K562 (cell line): ENCODE data around the gene CCDC116. TPM values are rescaled to one million over a fixed set of nuclear protein-coding genes. Genes with fewer than 3 reads are reported as not detected.
"Not testable (repeated sequence)": the region's sequence is repeated elsewhere in the genome, so short reads cannot be mapped to it uniquely, and the experiment has no call there.

Experiments
- ATAC-seq: fragments of 200-7000 bp; cut with Tn5 transposase; 3 replicates; pipeline ENCODE4 v1.9.1; 2020; ENCODE audit warnings: moderate library complexity
- BruUV-seq: library from RNA; stranded (reverse); fragments of 400-500 nt; replicated peaks from 2 replicates; lab custom pipeline; 2021; lab: Mats Ljungman, UMichigan
- CTCF ChIA-PET: fragments of 300-600 bp; formaldehyde crosslinking; extraction: SDS; loops from one replicate; lab custom pipeline; 2021; ENCODE audit warnings: low intra/inter-chr PET ratio; lab: Yijun Ruan, JAX
- POLR2A ChIA-PET: fragments of 300-600, 350-650 bp; sonication (Branson Sonifier 250); formaldehyde crosslinking; extraction: SDS; loops from one replicate; lab custom pipeline; 2021; ENCODE audit warnings: antibody characterized with exemption, inconsistent platforms; lab: Yijun Ruan, JAX
- DNase-seq, 4 experiments: peaks; one replicate each; pipeline versions ENCODE4 v3.0.0 to v3.0.0-alpha.2; 2011 to 2018; ENCODE audit warnings: low spot score in 3 of 4, mixed read lengths in 3 of 4; ENCODE audit errors: extremely low read depth in 1 of 4
- FAIRE-seq: peaks from 2 replicates; lab custom pipeline; 2011; peaks lifted over from hg19 to GRCh38; lab: Jason Lieb, UNC
- H2AFZ ChIP-seq: 2 replicates; pipeline ENCODE4 v1.6.0; 2011; ENCODE audit warnings: low read depth, low read length, control low read depth, inconsistent platforms
- H3K27ac ChIP-seq: fragments of 200-600 bp; 3 replicates; pipeline ENCODE4 v1.8.0; 2011; ENCODE audit warnings: low read depth, mild to moderate bottlenecking, control low read depth, inconsistent platforms, low read length, moderate library complexity, mixed read lengths; ENCODE audit errors: extremely low read depth
- H3K27me3 ChIP-seq, 2 experiments: fragments of 300-600 bp in 1 of 2; 2 replicates in 1 of 2; 3 replicates in 1 of 2; pipeline versions ENCODE4 v1.6.0 to v1.8.0; 2011; ENCODE audit warnings: inconsistent platforms in 2 of 2, low read length in 2 of 2, mild to moderate bottlenecking in 1 of 2, mixed read lengths in 1 of 2, moderate library complexity in 1 of 2; ENCODE audit not compliant: control insufficient read depth in 2 of 2, insufficient read depth in 2 of 2
- H3K36me3 ChIP-seq: fragments of 300-600 bp; 3 replicates; pipeline ENCODE4 v1.8.0; 2011; ENCODE audit warnings: mild to moderate bottlenecking, low read length, inconsistent platforms; ENCODE audit not compliant: control insufficient read depth, insufficient read depth
- H3K4me1 ChIP-seq, 2 experiments: fragments of 200-600 bp in 1 of 2; replicated peaks in 1 of 2; 2 replicates in 1 of 2; 3 replicates in 1 of 2; pipeline versions ENCODE4 v1.5.1 to v1.8.0; 2011; ENCODE audit warnings: inconsistent platforms in 2 of 2, low read length in 2 of 2, mild to moderate bottlenecking in 1 of 2, mixed read lengths in 1 of 2, moderate library complexity in 1 of 2; ENCODE audit not compliant: control insufficient read depth in 2 of 2, insufficient read depth in 2 of 2
- H3K4me2 ChIP-seq: 2 replicates; pipeline ENCODE4 v1.6.1; 2011; ENCODE audit warnings: low read length, control low read depth, inconsistent platforms, mixed read lengths; ENCODE audit not compliant: insufficient read depth
- H3K4me3 ChIP-seq: fragments of 200-600 bp; sonication (generic), shearing (Covaris generic); 2 replicates; pipeline ENCODE4 v1.5.1; 2016; ENCODE audit warnings: control low read depth, inconsistent platforms
- H3K79me2 ChIP-seq: fragments of 200-600 bp; 3 replicates; pipeline ENCODE4 v1.8.0; 2011; ENCODE audit warnings: low read length, inconsistent platforms; ENCODE audit not compliant: control insufficient read depth, insufficient read depth
- H3K9ac ChIP-seq, 2 experiments: 2 replicates each; pipeline versions ENCODE4 v1.6.0 to v1.6.1; 2011; ENCODE audit warnings: low read depth in 2 of 2, low read length in 2 of 2, control low read depth in 1 of 2, inconsistent platforms in 1 of 2, mild to moderate bottlenecking in 1 of 2, mixed read lengths in 1 of 2; ENCODE audit not compliant: insufficient read depth in 1 of 2
- H3K9me1 ChIP-seq: one replicate; pipeline ENCODE4 v1.6.0; 2011; ENCODE audit warnings: inconsistent platforms, mild to moderate bottlenecking, low read length, moderate library complexity; ENCODE audit not compliant: control insufficient read depth, insufficient read depth
- H3K9me3 ChIP-seq: replicated peaks from 2 replicates; pipeline ENCODE4 v1.5.1; 2011; ENCODE audit warnings: low read depth, low read length, inconsistent platforms; ENCODE audit not compliant: control insufficient read depth, insufficient read depth
- H4K20me1 ChIP-seq: replicated peaks from 2 replicates; pipeline ENCODE4 v1.6.1; 2011; ENCODE audit warnings: low read length, inconsistent platforms, mixed read lengths; ENCODE audit not compliant: control insufficient read depth, insufficient read depth
- ELF4 ChIP-seq: fragments of 450-650 bp; formaldehyde crosslinking; IDR thresholded peaks from 2 replicates; pipeline ENCODE4 v1.4.0; 2022; ENCODE audit warnings: missing genetic modification characterization
- GTF2E2 ChIP-seq: fragments of 200-800 bp; sonication (Bioruptor generic); IDR thresholded peaks from 2 replicates; pipeline ENCODE4 v1.6.1; 2016; ENCODE audit warnings: missing genetic modification characterization, missing compliant biosample characterization
- HBP1 ChIP-seq: fragments of 450-650 bp; formaldehyde crosslinking; IDR thresholded peaks from 2 replicates; pipeline ENCODE4 v1.4.0; 2022; ENCODE audit warnings: missing genetic modification characterization
- MAFF ChIP-seq: IDR thresholded peaks from 2 replicates; pipeline ENCODE4 v1.6.1; 2012; ENCODE audit warnings: low read length, improper control_type of control experiment
- MAFK ChIP-seq: IDR thresholded peaks from 2 replicates; pipeline ENCODE4 v1.6.1; 2011; ENCODE audit warnings: low read length, improper control_type of control experiment
- NR4A1 ChIP-seq, 2 experiments: fragments of 250-450 bp in 1 of 2; fragments of 450-650 bp in 1 of 2; sonication (Bioruptor Pico) in 1 of 2; IDR thresholded peaks; 2 replicates each; pipeline versions ENCODE4 v1.4.0 to v1.6.1; 2016 to 2020; ENCODE audit warnings: mild to moderate bottlenecking in 2 of 2, missing compliant biosample characterization in 1 of 2, missing genetic modification characterization in 1 of 2, moderate library complexity in 1 of 2
- RBM25 ChIP-seq: fragments of 200-400 bp; formaldehyde crosslinking; IDR thresholded peaks from 2 replicates; pipeline ENCODE4 v1.6.1; 2018; ENCODE audit warnings: low read length, low read depth, moderate library complexity; ENCODE audit not compliant: severe bottlenecking
- THRB ChIP-seq: fragments of 450-650 bp; formaldehyde crosslinking; conservative IDR thresholded peaks from 2 replicates; pipeline ENCODE4 v1.4.0; 2022; ENCODE audit warnings: mild to moderate bottlenecking, missing genetic modification characterization
- TOE1 ChIP-seq, 2 experiments: fragments of 450-650 bp in 1 of 2; sonication (generic) in 1 of 2; formaldehyde crosslinking in 1 of 2; IDR thresholded peaks; 2 replicates each; pipeline versions ENCODE4 v1.7.1 to v1.8.0; 2016 to 2022; ENCODE audit warnings: borderline replicate concordance in 2 of 2, mild to moderate bottlenecking in 2 of 2, antibody characterized with exemption in 1 of 2, inconsistent platforms in 1 of 2, low read depth in 1 of 2, missing genetic modification reagents in 1 of 2, moderate library complexity in 1 of 2
- ZBTB26 ChIP-seq: fragments of 450-650 bp; formaldehyde crosslinking; IDR thresholded peaks from 2 replicates; pipeline ENCODE4 v1.4.0; 2022; ENCODE audit warnings: missing genetic modification characterization
- ZNF184 ChIP-seq: sonication (generic); formaldehyde crosslinking; IDR thresholded peaks from 2 replicates; pipeline ENCODE4 v1.5.0; 2020; ENCODE audit warnings: missing genetic modification reagents
- WGBS: fragments of 100-300 bp; shearing (Covaris generic); methylation state at CpG from one replicate; pipeline ENCODE4 v1.1.6; 2016; ENCODE audit warnings: low coverage, mixed read lengths; ENCODE audit not compliant: insufficient coverage; ENCODE audit errors: missing lambda C conversion rate; 5-methylcytosine and 5-hydroxymethylcytosine counted together
- in situ Hi-C: fragments of 300-500 bp; cut with MboI; formaldehyde crosslinking; loops from 4 replicates; pipeline ENCODE4 v1.15.0; 2018; ENCODE audit warnings: inconsistent platforms, mixed read lengths
- intact Hi-C: fragments of 100-400 bp; cut with micrococcal nuclease; formaldehyde crosslinking; loops from 2 replicates; pipeline ENCODE4 v1.14.2; 2022
- polyA plus RNA-seq, 8 experiments: library from polyadenylated mRNA; depleted of rRNA in 4 of 8; stranded (reverse) in 5 of 8; unstranded in 3 of 8; fragments of >200 nt; fragmentation: Nextera tagmentation in 2 of 8; fragmentation: Illumina TruSeq in 1 of 8; extraction: Ambion mirVana in 2 of 8; extraction: Trizol in 1 of 8; gene quantifications; 2 replicates each; pipeline versions ENCODE4 v1.2.1 to v1.2.3, GENCODE V29; 2011 to 2014; ENCODE audit warnings: inconsistent platforms in 1 of 8, missing spikeins in 1 of 8
- total RNA-seq, 7 experiments: library from RNA; depleted of rRNA in 6 of 7; stranded (reverse); fragments of >200 nt in 6 of 7; fragmentation: Illumina TruSeq in 2 of 7; extraction: Trizol in 2 of 7; gene quantifications; 2 replicates each; pipeline versions ENCODE4 v1.2.1 to v1.2.3, GENCODE V29; 2011 to 2021; ENCODE audit warnings: low replicate concordance in 1 of 7
- TF ChIP-seq, protein P1 (sequence below): fragments of 250-450 bp; sonication (Bioruptor Pico); IDR thresholded peaks from 2 replicates; pipeline ENCODE4 v1.9.0; 2021; ENCODE audit warnings: mild to moderate bottlenecking, inconsistent platforms

Gene CCDC116
- total and polyA plus RNA-seq, 9 of the 15 experiments (the other 6 are each of a cell fraction or from before 2014, with no cell fraction given) = 1.6 to 11.3 (median 4.7) TPM

- in situ Hi-C loops; H3K9me3 ChIP-seq; H3K4me1 ChIP-seq; H3K4me2 ChIP-seq; H3K27me3 ChIP-seq; H3K9me1 ChIP-seq; H3K4me3 ChIP-seq; H3K27ac ChIP-seq; DNase-seq; BruUV-seq; H2AFZ ChIP-seq; H3K9ac ChIP-seq; ATAC-seq; FAIRE-seq; TF ChIP-seq TOE1 (IDR thresholded peaks at IDR 0.05; ENCODE audit: borderline replicate concordance); NR4A1 (CRISPR knock-in tag; IDR thresholded peaks at IDR 0.05): not testable (repeated sequence)
- CTCF ChIA-PET = interaction anchor here (2.2 kb wide), 1 partner anchor 50 kb away, joined by 7 read pairs; no protein-coding TSS in a partner anchor
- Histone ChIP-seq H3K79me2 (peaks cover 99% of the 10 kb centered on the region), H3K36me3 (peaks cover 79% of the 10 kb centered on the region), H4K20me1 (peaks cover 51% of the 10 kb centered on the region)
- POLR2A ChIA-PET = interaction anchor here (0.6 to 76.8 kb wide), 3 partner anchors 12 to 430 kb away, joined by 4 to 4622 read pairs (median 4622); partner anchors contain the start of genes CCDC116, SDF2L1 and YDJC
- 73% methylated on average over 13 of the region's 13 CpGs for WGBS
- intact Hi-C loops = loop anchor here (2.0 kb wide), 1 partner anchor 14 kb away; no protein-coding TSS in a partner anchor
- peak; percentile 85; the same call in 1 of the 2 replicates for TF ChIP-seq HBP1
- TF ChIP-seq, protein P1, sequence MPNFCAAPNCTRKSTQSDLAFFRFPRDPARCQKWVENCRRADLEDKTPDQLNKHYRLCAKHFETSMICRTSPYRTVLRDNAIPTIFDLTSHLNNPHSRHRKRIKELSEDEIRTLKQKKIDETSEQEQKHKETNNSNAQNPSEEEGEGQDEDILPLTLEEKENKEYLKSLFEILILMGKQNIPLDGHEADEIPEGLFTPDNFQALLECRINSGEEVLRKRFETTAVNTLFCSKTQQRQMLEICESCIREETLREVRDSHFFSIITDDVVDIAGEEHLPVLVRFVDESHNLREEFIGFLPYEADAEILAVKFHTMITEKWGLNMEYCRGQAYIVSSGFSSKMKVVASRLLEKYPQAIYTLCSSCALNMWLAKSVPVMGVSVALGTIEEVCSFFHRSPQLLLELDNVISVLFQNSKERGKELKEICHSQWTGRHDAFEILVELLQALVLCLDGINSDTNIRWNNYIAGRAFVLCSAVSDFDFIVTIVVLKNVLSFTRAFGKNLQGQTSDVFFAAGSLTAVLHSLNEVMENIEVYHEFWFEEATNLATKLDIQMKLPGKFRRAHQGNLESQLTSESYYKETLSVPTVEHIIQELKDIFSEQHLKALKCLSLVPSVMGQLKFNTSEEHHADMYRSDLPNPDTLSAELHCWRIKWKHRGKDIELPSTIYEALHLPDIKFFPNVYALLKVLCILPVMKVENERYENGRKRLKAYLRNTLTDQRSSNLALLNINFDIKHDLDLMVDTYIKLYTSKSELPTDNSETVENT (CRISPR knock-in tag) = peak; percentile 15; the same call in 1 of the 2 replicates
- TF ChIP-seq GTF2E2 (tag) = 0 out of 2 replicates have a peak, but pooled peaks have one; percentile 2
- TF ChIP-seq TOE1 (CRISPR knock-in tag; IDR thresholded peaks at IDR 0.05; ENCODE audit: borderline replicate concordance, low read depth) = 0 out of 2 replicates have a peak, but pooled peaks have one; percentile 29
- TF ChIP-seq ELF4 (CRISPR knock-in tag) = peak; percentile 56; the same call in 1 of the 2 replicates
- peak; percentile 47; the same call in 1 of the 2 replicates for TF ChIP-seq ZNF184 (CRISPR knock-in tag)
- TF ChIP-seq MAFF = peak; percentile 27; the same call in 1 of the 2 replicates
- TF ChIP-seq RBM25 = peak; percentile 58
- TF ChIP-seq NR4A1 (tag; IDR thresholded peaks at IDR 0.05) = peak; percentile 30; the same call in 1 of the 2 replicates
- TF ChIP-seq MAFK = 0 out of 2 replicates have a peak, but pooled peaks have one; percentile 14
- peak; percentile 58; the same call in 1 of the 2 replicates for TF ChIP-seq THRB (CRISPR knock-in tag)
- TF ChIP-seq ZBTB26 (CRISPR knock-in tag) = peak; percentile 12; the same call in 1 of the 2 replicates
These were observed 36.0 kb upstream of the CCDC116 start for GRCh38 chr22:21596356-21597135.
